Tibial artery (tissue), 4 donors: Measurements from ENCODE around the gene LAS1L.
"Not testable (repeated sequence)": the region's sequence is repeated elsewhere in the genome, so short reads cannot be mapped to it uniquely, and the experiment has no call there.

Experiments used
- DNase-seq, 2 donors: peaks; one replicate each; pipeline ENCODE4 v3.0.0-alpha.2; 2019
- H3K27ac ChIP-seq, 2 donors: fragments of 200-600 bp; sonication (generic) in 1 of 2; 1 replicate in 1 of 2; 2 replicates in 1 of 2; pipeline ENCODE4 v1.5.1; 2018 to 2019; ENCODE audit warnings: mild to moderate bottlenecking in 1 of 2
- H3K27me3 ChIP-seq, 2 donors: fragments of 200-600 bp; sonication (generic) in 1 of 2; one replicate each; pipeline versions ENCODE4 v1.5.1 to v1.6.0; 2016 to 2019
- H3K36me3 ChIP-seq, 3 donors: fragments of 200-600 bp; sonication (generic) in 2 of 3; one replicate each; pipeline ENCODE4 v1.5.1; 2016 to 2019; ENCODE audit warnings: mild to moderate bottlenecking in 2 of 3
- H3K4me1 ChIP-seq, 4 donors: fragments of 200-600 bp; sonication (generic) in 2 of 4; 1 replicate in 3 of 4; 2 replicates in 1 of 4; pipeline ENCODE4 v1.5.1; 2016 to 2019
- H3K4me3 ChIP-seq, 2 donors: fragments of 200-600 bp; sonication (generic) in 1 of 2; 1 replicate in 1 of 2; 2 replicates in 1 of 2; pipeline ENCODE4 v1.5.1; 2018 to 2019; ENCODE audit warnings: mild to moderate bottlenecking in 2 of 2
- H3K9me3 ChIP-seq, 3 donors: fragments of 200-600 bp; sonication (generic) in 1 of 3; one replicate each; pipeline ENCODE4 v1.5.1; 2016 to 2019
- CTCF ChIP-seq, 2 experiments: fragments of 200-600 bp in 1 of 2; fragments of 450-650 bp in 1 of 2; IDR thresholded peaks; one replicate each; pipeline ENCODE4 v1.5.1; 2017 to 2019; ENCODE audit warnings: antibody characterized with exemption in 2 of 2, mild to moderate bottlenecking in 1 of 2, moderate library complexity in 1 of 2
- intact Hi-C: fragments of 100-400 bp; cut with DNase I; formaldehyde crosslinking; loops from one replicate; pipeline ENCODE4 v1.15.0; 2023; ENCODE audit warnings: low total_unique reads

The LAS1L gene

GRCh38 chrX:65575022-65575421 lies 40.4 kb upstream of the LAS1L start:
- Histone ChIP-seq H3K4me3 (no peak overlapping the region), H3K9me3 (no peaks in the 10 kb centered on the region)

GRCh38 chrX:65574356-65574755 lies 39.8 kb upstream of the LAS1L start:
- no peaks in the 10 kb centered on the region for H3K27me3 ChIP-seq
- no peak for TF ChIP-seq CTCF (IDR thresholded peaks at IDR 0.05)
- intact Hi-C loops, result no loop called here
- DNase-seq, result no peak
- H3K4me1 ChIP-seq, result no peaks in the 10 kb centered on the region
- no peaks in the 10 kb centered on the region for H3K36me3 ChIP-seq
- H3K9me3 ChIP-seq, result no peaks in the 10 kb centered on the region
- no peak overlapping the region for H3K27ac ChIP-seq
- no peak overlapping the region for H3K4me3 ChIP-seq

More at GRCh38 chrX:65575022-65575421, 40.4 kb upstream of the LAS1L start:
- Histone ChIP-seq H3K36me3 (no peaks in the 10 kb centered on the region), H3K4me1 (no peaks in the 10 kb centered on the region), H3K27me3 (no peaks in the 10 kb centered on the region), H3K27ac (no peak overlapping the region)
- intact Hi-C loops, result no loop called here
- TF ChIP-seq CTCF (IDR thresholded peaks at IDR 0.05), result no peak
- DNase-seq, result no peak

- H3K36me3 ChIP-seq, result no peaks in the 10 kb centered on the region
- TF ChIP-seq CTCF (IDR thresholded peaks at IDR 0.05), result no peak
- H3K27me3 ChIP-seq, result no peaks in the 10 kb centered on the region
- H3K4me3 ChIP-seq, result no peak overlapping the region
- no peak for DNase-seq
- intact Hi-C loops, result no loop called here
- no peak overlapping the region for H3K27ac ChIP-seq
- no peaks in the 10 kb centered on the region for H3K4me1 ChIP-seq
- no peaks in the 10 kb centered on the region for H3K9me3 ChIP-seq
Measured at GRCh38 chrX:65572971-65573370, 38.4 kb upstream of the LAS1L start.

GRCh38 chrX:65562850-65563249 lies 28.3 kb upstream of the LAS1L start:
- H3K36me3 ChIP-seq, DNase-seq, H3K27me3 ChIP-seq, H3K27ac ChIP-seq, H3K4me1 ChIP-seq, H3K9me3 ChIP-seq, intact Hi-C loops, H3K4me3 ChIP-seq: not testable (repeated sequence)

- Histone ChIP-seq H3K4me1 (no peaks in the 10 kb centered on the region), H3K36me3 (no peaks in the 10 kb centered on the region), H3K9me3 (no peaks in the 10 kb centered on the region), H3K27ac (no peak overlapping the region), H3K4me3 (no peak overlapping the region), H3K27me3 (no peaks in the 10 kb centered on the region)
- intact Hi-C loops, result no loop called here
- TF ChIP-seq CTCF (IDR thresholded peaks at IDR 0.05), result no peak
- DNase-seq, result no peak
Measured at GRCh38 chrX:65551489-65552339, 17.1 kb upstream of the LAS1L start.

GRCh38 chrX:65551086-65551485 lies 16.5 kb upstream of the LAS1L start:
- Histone ChIP-seq H3K27me3 (no peaks in the 10 kb centered on the region), H3K27ac (no peak overlapping the region), H3K4me3 (no peak overlapping the region), H3K4me1 (no peaks in the 10 kb centered on the region), H3K36me3 (no peaks in the 10 kb centered on the region), H3K9me3 (no peaks in the 10 kb centered on the region)
- intact Hi-C loops, result no loop called here
- TF ChIP-seq CTCF (IDR thresholded peaks at IDR 0.05), result no peak
- no peak for DNase-seq
